GM18868 (cell line): ENCODE data around the gene PAGR1.
"Not testable (repeated sequence)": the region's sequence is repeated elsewhere in the genome, so short reads cannot be mapped to it uniquely, and the experiment has no call there.

Experiments
- ATAC-seq: cut with Tn5 transposase; IDR thresholded peaks from one replicate; pipeline ENCODE4 v1.9.1; 2021; ENCODE audit warnings: mild to moderate bottlenecking, moderate library complexity; ENCODE audit not compliant: unreplicated experiment

PAGR1 gene

DNA sequence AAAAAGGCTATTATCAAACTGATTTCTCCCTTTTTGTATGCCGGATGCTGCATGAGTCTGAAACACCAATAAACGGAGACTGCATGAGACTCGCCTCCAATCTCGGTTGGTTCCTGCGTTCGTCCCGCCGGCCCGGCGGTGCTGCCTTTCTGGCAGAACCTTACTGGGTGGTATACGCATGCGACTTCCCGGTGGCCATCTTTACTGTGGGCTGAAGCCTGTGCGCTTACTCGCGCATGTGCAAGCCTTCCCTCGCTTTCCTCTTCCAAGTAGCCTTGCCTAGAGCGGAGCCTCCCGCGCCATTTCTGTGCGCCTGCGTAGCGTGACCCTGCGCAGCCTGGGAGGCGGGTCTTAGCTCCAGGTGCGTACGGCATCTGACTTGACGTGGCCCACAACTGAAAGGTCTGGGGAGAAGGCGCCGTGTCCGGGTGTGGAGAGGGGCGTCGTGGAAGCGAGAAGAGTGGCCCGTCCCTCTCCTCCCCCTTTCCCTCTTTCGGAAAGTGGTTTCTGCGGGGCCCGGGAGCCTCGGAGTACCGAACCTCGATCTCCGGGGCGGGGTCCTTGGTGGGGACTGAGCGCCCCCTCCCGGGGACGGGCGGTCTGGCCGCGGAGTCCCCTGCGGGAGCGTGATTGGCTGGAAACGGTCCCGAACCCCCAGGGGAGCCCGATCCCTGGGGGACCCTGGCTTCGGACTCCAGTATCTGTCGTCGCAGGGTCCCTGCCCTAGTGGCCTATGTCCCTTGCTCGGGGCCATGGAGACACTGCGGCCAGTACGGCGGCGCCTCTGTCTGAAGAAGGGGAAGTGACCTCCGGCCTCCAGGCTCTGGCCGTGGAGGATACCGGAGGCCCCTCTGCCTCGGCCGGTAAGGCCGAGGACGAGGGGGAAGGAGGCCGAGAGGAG lies at the start of gene PAGR1:
PAGR1 (plus strand) TSS at position 360 of the 901 bp plus-strand sequence; CDS start at position 734, 374 bp downstream.
- ATAC-seq, result peak; percentile 58

GRCh38 chr16:29766571-29766970 lies 49.4 kb upstream of the PAGR1 start:
- no peak for ATAC-seq

DNA sequence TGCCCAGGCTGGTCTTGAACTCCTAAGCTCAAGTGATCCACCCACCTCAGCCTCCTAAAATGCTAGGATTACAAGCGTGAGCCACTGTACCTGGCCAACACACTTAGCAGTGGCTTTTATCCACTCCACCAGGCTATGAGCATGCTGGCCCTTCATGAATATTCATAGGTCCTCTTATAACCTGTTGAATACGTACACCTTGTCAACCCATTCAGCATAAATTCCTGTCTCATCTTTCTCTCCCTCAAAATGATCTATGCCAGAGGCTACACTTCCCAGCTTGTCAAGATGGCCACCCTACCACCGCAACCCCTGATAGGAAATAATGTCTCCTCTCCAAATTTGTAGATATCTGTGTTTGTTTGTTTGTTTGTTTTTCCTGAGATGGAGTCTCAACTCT lies 48.9 kb upstream of the PAGR1 start:
- ATAC-seq, result no peak

DNA sequence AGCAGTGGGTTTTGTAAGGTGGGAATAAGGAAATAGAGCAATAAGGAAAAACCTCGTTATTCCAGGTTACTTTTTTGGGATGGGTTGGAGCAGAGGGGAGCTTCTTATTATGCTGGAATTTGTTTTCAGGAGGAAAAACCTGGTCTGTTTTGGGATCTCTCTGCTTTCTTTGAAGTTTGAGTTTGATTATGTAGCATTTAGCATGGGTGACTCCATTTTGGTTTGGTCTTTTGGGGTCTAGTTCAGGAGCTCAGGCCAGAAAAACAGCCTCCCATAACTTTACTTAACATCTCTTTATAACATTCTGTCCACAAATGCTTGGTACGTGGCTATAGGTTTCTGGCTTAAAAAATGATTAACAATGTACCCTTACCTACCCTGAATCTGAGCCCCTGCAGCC lies 46.4 kb upstream of the PAGR1 start:
- no peak for ATAC-seq

GRCh38 chr16:29770250-29770929 lies 45.6 kb upstream of the PAGR1 start:
- no peak for ATAC-seq

GRCh38 chr16:29772330-29772729 lies 43.6 kb upstream of the PAGR1 start:
- ATAC-seq, result not testable (repeated sequence)

DNA sequence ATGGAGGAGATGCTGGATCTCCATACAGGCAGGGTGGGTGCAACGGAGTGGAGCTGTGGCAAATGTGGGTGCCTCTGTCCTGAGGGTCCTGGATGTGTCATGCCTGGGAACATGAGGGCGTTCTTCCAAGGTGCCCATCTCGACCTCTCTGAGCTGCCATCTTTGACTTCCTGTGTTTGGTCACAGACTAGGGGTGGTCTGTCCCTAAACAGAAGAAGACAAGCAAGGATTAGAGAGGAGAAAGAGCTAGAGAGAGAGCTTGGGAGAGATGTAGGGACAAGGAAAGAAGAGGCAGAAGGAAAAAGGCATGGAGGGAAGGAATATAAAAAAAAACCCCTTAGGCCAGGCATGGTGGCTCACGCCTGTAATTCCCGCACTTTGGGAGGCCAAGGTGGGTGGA lies 41.2 kb upstream of the PAGR1 start:
- ATAC-seq, result no peak

- no peak for ATAC-seq
These were observed 40.1 kb upstream of the PAGR1 start for GRCh38 chr16:29775742-29776408.

GRCh38 chr16:29777576-29778350 lies 38.2 kb upstream of the PAGR1 start, which contains the start of gene ZG16:
TSS of gene ZG16 (plus strand) at chr16:29778256. CDS start at chr16:29779267, 1,011 bp downstream.
- ATAC-seq, result no peak

DNA sequence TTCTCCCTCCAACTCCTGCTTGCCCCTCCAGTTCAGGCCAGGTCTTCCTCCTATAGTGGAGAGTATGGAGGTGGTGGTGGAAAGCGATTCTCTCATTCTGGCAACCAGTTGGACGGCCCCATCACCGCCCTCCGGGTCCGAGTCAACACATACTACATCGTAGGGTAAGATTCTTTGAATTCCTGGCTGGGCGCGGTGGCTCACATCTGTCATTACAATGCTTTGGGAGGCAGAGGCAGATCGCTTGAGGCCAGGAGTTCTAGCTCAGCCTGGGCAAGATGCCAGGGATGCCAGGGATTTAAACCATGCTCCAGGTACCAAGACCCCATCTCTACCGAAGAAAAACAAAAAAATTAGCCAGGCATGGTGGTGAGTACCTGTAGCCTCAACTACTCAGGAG lies 36.5 kb upstream of the PAGR1 start:
- ATAC-seq, result no peak

GRCh38 chr16:29783094-29783953 lies 32.6 kb upstream of the PAGR1 start:
- not testable (repeated sequence) for ATAC-seq

GRCh38 chr16:29784157-29784556 lies 31.8 kb upstream of the PAGR1 start:
- ATAC-seq, result no peak

- no peak for ATAC-seq
These were observed 31.0 kb upstream of the PAGR1 start for GRCh38 chr16:29784901-29785500.

DNA sequence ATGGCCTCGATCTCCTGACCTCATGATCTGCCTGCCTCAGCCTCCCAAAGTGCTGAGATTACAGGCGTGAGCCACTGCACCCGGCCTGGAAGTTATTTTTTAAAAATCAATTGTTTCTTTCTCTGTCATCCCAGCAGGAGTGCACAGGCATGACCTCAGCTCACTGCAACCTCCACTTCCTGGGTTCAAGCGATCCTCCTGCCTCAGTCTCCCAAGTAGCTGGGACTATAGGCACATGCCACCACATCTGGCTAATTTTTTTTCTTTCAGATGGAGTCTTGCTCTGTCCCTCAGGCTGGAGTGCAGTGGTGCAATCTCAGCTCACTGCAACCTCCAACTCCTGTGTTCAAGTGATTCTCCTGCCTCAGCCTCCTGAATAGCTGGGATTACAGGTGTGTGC lies 28.8 kb upstream of the PAGR1 start:
- not testable (repeated sequence) for ATAC-seq

DNA sequence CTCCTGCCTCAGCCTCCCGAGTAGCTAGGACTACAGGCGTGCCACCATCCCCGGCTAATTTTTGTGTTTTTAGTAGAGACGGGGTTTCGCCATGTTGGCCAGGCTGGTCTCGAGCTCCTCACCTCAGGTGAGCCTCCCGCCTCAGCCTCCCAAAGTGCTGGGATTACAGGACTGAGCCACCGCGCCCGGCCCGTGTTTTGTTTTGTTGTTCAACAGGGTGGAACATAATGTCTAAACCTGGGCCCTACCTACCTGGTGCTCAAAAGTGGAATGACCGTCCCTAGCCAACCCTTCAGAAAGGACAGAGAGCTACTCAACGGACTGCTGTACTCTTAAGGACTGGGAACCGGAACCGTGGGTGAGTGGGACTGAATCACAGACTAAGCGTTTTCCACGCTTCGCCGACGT lies 26.2 kb upstream of the PAGR1 start:
- no peak for ATAC-seq

DNA sequence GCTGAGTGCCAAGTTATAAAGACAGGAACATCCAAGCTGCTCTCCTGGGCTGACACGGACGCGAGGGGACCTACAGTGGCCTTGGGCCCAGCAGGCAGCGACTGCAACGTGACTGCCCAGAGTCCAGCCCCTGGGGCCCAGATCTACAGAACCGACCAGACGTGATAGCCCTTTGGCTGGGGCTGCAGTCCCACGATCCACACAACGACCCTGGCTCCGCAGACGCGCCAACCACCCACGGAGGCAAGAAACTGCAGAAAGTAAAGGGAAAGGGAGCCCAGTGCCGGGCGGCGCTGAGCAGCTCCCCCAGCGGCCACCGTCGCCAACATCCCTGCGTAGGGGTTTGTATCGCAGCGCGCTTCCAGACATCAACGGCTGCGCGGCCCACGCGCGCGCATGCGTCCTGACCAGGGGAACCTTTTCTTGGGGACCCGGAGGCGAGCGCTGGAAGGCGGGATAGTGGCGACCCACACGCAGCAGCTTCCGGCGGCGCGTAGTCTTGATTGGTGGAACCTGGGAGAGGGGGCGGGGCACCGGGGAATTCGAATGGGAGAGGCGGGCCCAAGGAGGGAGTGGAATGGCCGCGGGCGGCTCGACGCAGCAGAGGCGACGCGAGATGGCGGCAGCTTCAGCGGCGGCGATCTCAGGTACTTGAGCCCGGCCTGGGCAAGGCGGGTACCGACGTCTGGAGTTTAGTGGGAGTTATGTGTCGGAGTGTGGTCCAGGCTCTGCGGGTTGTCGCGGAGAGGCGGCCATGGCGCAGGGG lies 25.6 kb upstream of the PAGR1 start, which contains the start of gene KIF22:
KIF22 (plus strand) TSS at position 569 of the 766 bp plus-strand sequence; CDS start at position 578, 9 bp downstream.
- ATAC-seq, result peak; percentile 93

- ATAC-seq, result peak; percentile 18
These were observed 24.8 kb upstream of the PAGR1 start for GRCh38 chr16:29790949-29791844.
